GM19023 (cell line): Measurements from ENCODE around the gene H1-8.

Experiments used
- ATAC-seq: cut with Tn5 transposase; IDR thresholded peaks from one replicate; pipeline ENCODE4 v1.9.1; 2021; ENCODE audit warnings: mild to moderate bottlenecking, moderate library complexity; ENCODE audit not compliant: unreplicated experiment

H1-8 gene

GRCh38 chr3:129591932-129592331 lies 49.0 kb downstream of the H1-8 start:
- ATAC-seq: no peak

GRCh38 chr3:129592381-129593131 lies 49.6 kb downstream of the H1-8 start:
- no peak for ATAC-seq

- ATAC-seq: no peak
These were observed 50.2 kb downstream of the H1-8 start for GRCh38 chr3:129593230-129593594.

- ATAC-seq: no peak
These were observed 50.8 kb downstream of the H1-8 start for GRCh38 chr3:129593595-129594339.

- ATAC-seq: no peak
These were observed 51.4 kb downstream of the H1-8 start for GRCh38 chr3:129594409-129594808.

GRCh38 chr3:129594907-129595390 lies 52.0 kb downstream of the H1-8 start:
- no peak for ATAC-seq

- no peak for ATAC-seq
These were observed 52.7 kb downstream of the H1-8 start for GRCh38 chr3:129595544-129596193.

- no peak for ATAC-seq
These were observed 53.5 kb downstream of the H1-8 start for GRCh38 chr3:129596194-129597086.

GRCh38 chr3:129597087-129597999 lies 54.4 kb downstream of the H1-8 start:
- no peak for ATAC-seq

GRCh38 chr3:129598000-129598381 lies 55.0 kb downstream of the H1-8 start:
- ATAC-seq: no peak

- no peak for ATAC-seq
These were observed 55.5 kb downstream of the H1-8 start for GRCh38 chr3:129598484-129598883.

- ATAC-seq: no peak
These were observed 56.1 kb downstream of the H1-8 start for GRCh38 chr3:129599073-129599472.

- ATAC-seq: no peak
These were observed 56.6 kb downstream of the H1-8 start for GRCh38 chr3:129599607-129600006.

- no peak for ATAC-seq
These were observed 57.4 kb downstream of the H1-8 start for GRCh38 chr3:129600348-129600747.
